Right lobe of liver (tissue), 4 donors: ENCODE measurements around the gene ARMH3.

Source experiments
- CTCF ChIP-seq, 4 donors: fragments of 200-600 bp in 3 of 4; fragments of 450-650 bp in 1 of 4; IDR thresholded peaks; one replicate each; pipeline versions ENCODE4 v1.5.1 to v1.8.0; 2016 to 2022; ENCODE audit warnings: antibody characterized with exemption in 4 of 4, mild to moderate bottlenecking in 2 of 4
- POLR2A ChIP-seq: fragments of 450-650 bp; IDR thresholded peaks from one replicate; pipeline ENCODE4 v1.6.1; 2017; ENCODE audit warnings: antibody characterized with exemption, mild to moderate bottlenecking
- donor health status: DM: no; HTN: no; CAD: no.
- donor health status: DM: no; HTN: no; CAD: no.
- donor health status: DM: no; HTN: yes; CAD: no.

- TF ChIP-seq CTCF (IDR thresholded peaks at IDR 0.05) (no peak), POLR2A (no peak)
These were observed 10.7 kb downstream of the ARMH3 start for GRCh38 chr10:102045292-102045691.
